Endometrial microvascular endothelial cells (primary cell): ENCODE results near the gene MSANTD2. TPM values are rescaled to one million over a fixed set of nuclear protein-coding genes. Genes with fewer than 3 reads are reported as not detected.

Experiments
- in situ Hi-C: cut with HindIII; loops from 2 replicates; pipeline ENCODE4 v1.10.0; 2017; ENCODE audit warnings: low sequenced_read_pairs, low pct_unique_long_range_greater_than_20kb; ENCODE audit errors: inconsistent ontology term
- total RNA-seq: library from RNA; depleted of rRNA; stranded (reverse); fragments of >200 nt; gene quantifications from one replicate; pipeline ENCODE4 v1.2.3, GENCODE V29; 2015; ENCODE audit errors: inconsistent ontology term

Gene MSANTD2
- total RNA-seq, 1 donor from 2014 or later: 16.1 TPM

GRCh38 chr11:124758355-124759265, 41.6 kb downstream of the MSANTD2 start:
- in situ Hi-C loops: no loop called here

GRCh38 chr11:124757320-124757719, 42.9 kb downstream of the MSANTD2 start:
- in situ Hi-C loops: no loop called here

- in situ Hi-C loops: no loop called here
Observed at GRCh38 chr11:124756753-124757227, 43.4 kb downstream of the MSANTD2 start.

GRCh38 chr11:124756033-124756752, 44.0 kb downstream of the MSANTD2 start:
- in situ Hi-C loops: no loop called here

GRCh38 chr11:124754710-124755109, 45.5 kb downstream of the MSANTD2 start:
- in situ Hi-C loops: no loop called here

- in situ Hi-C loops: no loop called here
Observed at GRCh38 chr11:124754309-124754708, 45.9 kb downstream of the MSANTD2 start.

- in situ Hi-C loops: no loop called here
Observed at GRCh38 chr11:124753624-124754023, 46.6 kb downstream of the MSANTD2 start.

- in situ Hi-C loops: no loop called here
Observed at GRCh38 chr11:124753205-124753604, 47.0 kb downstream of the MSANTD2 start.

- in situ Hi-C loops: no loop called here
Observed at GRCh38 chr11:124752471-124753102, 47.6 kb downstream of the MSANTD2 start.

GRCh38 chr11:124751741-124752470, 48.3 kb downstream of the MSANTD2 start, which contains the start of gene VSIG2:
Gene VSIG2 (minus strand): TSS chr11:124752255. CDS start chr11:124752137, 118 bp downstream.
- in situ Hi-C loops: no loop called here

GRCh38 chr11:124751391-124751740, 48.8 kb downstream of the MSANTD2 start:
- in situ Hi-C loops: no loop called here

GRCh38 chr11:124749912-124750311, 50.3 kb downstream of the MSANTD2 start:
- in situ Hi-C loops: no loop called here

GRCh38 chr11:124748481-124749343, 51.5 kb downstream of the MSANTD2 start:
- in situ Hi-C loops: no loop called here

GRCh38 chr11:124748100-124748418, 52.1 kb downstream of the MSANTD2 start:
- in situ Hi-C loops: no loop called here

- in situ Hi-C loops: no loop called here
Observed at GRCh38 chr11:124747406-124748099, 52.7 kb downstream of the MSANTD2 start.

GRCh38 chr11:124746621-124747243, 53.5 kb downstream of the MSANTD2 start:
- in situ Hi-C loops: no loop called here
